GM19240 (cell line): ENCODE results near the gene KIAA0930.

Experiments
- DNase-seq: peaks from one replicate; pipeline ENCODE4 v3.0.0; 2011; ENCODE audit warnings: low spot score; ENCODE audit not compliant: insufficient read length

KIAA0930 gene

DNA sequence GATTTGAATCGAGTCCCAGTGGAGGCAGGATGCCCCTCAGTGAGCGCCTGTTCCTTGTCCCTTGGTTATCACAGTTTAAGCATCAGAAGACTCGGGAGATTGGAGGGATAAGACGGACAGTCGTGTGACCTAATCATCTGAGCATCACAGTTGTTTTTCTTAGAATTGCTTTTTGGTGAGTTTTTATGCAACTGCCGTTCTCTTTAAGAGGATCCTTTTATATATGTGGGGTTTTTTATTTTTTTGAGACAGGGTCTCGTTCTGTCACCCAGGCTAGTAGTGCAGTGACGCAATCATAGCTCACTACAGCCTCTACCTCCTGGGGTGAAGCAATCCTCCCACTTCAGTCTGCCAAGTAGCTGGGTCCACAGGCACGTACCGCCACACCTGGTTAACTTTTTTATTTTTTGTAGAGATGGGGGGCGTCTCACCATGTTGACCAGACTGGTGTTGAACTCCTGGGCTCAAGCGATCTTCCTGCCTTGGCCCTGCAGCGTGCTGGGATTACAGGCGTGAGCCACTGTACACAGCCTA, 60.5 kb downstream of the KIAA0930 start:
- no peak for DNase-seq

DNA sequence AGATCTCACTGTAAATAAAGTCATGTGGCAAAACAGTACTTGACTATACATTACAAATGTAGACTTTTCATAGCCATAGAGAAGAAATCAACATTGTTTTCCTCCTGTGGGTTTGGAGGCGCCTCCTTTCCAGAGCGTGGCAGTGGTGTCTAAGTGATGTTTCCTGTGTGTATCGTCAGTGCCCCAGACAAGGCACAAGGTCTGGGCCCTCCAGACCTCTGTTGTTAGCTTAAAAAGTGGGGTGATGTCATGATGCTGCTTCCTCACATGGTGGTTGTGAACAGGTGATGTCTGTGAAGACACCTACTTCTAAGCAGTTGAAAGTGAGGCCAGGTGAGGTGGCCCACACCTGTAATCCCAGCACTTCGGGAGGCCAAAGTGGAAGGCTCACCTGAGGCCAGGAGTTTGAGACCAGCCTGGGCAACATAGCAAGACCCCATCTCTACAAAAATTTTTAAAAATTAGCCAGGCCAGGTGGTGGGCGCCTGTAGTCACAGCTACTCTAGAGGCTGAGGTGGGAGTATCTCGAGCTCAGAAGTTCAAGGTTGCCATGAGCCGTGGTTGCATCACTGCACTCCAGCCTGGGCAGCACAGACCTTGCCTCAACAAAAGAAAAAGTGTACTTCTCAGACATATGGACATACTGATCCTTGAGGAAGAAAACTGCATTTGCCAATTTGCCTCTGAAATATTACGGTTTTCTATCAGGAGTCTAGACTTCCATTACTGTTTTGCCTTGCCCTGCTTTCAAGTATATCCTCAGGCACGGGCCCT, 61.2 kb downstream of the KIAA0930 start:
- no peak for DNase-seq

DNA sequence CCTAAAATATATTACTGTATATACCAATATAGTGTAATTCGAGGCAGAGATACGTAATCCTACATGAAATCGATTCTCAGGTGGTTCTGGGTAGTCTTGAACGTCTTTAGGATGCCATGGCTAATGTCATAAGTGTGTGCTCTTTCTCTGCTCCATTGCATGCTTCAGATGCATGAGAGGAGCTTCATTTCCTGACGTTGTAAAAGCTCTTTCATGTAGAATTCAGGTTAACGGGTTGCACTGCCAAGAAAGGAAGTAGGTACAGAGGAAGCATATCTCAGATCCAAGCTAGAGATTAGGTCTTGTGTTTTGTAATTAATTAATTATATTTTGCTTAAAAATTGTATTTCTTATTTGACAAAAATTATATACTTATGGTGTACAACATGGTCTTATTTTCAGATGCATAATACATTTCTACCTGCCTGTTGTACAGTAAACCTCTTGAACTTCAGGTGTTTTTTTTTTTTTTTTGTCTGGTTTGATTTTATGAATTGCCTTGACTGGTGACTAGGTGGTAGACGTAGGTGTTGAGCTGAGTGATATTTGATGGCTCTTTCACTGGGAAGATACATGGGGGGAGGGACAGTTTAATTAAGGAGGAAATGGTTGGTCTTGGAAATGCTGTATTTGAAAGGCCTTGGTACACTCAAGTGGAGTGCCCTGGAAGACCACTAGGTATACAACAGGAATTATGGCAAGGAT, 67.7 kb downstream of the KIAA0930 start:
- no peak for DNase-seq

DNA sequence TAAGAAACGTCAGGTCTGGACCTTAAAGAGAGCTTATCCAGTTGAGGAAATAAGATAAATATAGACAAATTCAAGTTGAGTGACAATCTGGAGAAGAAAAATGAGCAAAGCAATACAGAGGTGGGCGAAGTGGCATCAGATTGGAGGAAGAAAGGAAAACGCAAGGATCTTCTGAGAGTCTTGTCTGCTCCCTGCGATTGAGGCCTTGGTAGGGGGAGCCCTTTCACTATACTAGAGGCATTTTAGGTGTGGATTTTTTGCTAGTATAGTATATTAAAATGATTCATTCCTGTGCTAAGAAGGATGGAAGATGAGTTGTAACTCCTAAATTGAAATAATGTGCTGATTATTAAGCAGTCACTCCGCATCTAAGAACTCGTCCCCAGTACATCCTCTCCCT, 68.9 kb downstream of the KIAA0930 start:
- no peak for DNase-seq

DNA sequence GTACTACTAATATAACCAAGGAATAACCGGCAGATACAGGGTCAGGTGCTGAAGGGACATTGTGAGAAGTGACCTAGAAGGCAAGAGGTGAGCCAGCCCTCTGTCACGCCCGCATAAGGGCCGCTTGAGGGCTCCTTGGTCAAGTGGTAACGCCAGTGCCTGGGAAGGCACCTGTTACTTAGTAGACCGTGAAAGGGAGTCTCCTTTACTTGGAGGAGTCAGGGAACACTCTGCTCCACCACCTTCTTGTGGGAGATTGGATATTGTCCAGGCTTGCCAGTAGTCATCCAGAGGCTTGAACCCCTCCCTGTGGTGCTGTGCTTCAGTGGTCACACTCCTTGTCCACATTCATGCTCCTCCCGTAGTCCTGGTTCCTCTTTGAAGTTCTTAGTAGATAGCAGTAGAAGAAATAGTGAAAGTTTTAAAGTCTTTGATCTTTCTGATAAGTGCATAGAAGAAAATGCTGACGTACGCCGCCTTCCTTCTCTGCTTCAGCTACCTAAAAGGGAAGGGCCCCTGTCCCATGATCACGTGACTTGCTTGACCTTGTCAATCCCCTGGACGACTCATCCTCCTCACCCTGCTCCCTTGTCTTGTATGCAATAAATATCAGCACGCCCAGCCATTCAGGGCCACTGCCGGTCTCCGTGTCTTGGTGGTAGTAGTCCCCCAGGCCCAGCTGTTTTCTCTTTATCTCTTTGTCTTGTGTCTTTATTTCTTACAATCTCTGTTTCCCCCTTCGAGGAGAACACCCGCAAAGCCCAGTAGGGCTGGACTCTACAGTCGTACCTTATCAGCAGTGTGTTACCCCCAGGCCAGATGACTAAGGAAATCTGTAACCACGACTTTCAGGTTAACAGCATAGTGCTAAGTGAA, 70.9 kb downstream of the KIAA0930 start:
- DNase-seq, result no peak

DNA sequence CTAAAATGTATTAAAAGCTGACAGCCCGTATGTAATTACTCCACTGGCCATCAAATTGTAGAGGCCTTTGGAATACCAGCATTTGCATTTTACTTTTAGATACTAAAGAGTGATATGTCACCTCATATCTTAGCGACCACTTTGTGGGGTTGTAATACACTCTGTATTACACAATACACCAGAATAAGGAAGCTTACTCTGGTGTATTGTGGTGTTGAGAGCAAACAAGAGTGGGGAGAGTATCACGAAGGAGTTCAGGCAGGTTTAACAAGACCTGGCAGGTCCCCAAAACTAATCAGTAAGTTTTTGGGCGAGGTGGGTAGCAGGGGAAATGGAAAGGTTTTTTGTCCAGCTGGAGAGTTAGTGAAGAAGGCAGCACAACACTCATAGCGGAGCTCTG, 73.8 kb downstream of the KIAA0930 start:
- DNase-seq, result no peak

DNA sequence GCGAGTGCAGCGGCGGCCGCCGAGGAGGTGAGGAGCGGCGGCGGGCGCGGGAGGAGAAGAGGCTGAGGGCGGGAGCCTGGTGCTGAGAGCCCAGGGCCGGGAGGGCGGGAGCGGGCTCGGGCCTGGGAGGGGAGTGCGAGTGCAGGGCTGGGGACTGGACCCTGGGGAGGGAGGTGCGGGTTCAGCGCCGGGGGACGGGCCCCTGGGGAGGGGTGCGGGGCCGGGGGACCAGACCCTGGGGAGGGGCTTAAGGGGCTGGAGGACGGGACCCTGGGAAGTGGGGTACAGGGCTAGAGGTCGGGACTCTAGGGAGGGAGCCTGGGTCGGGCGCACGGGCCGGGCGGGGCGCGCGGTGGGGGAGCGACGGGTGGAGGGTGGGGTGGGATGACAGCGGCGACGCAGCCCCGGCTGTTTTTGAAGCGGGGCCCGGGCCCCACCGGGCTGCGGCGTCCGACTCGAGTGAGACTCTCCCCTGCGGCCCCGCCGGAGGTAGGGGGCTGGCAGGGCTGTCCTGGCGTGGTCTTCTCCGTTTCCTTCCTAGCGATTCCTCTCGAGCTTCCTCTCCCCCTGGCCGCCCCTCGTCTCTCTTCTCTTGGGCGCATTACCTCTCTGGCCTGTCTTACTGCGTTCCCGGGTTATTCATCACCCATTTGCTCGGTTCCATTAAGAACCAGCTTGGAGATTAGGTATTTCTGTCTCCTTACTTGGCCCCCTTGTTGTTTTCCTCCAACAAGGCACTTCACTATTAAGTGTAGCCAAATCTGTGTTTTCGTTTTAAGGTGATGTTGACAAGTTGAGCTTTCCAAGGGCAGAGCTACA, 76.2 kb downstream of the KIAA0930 start:
- no peak for DNase-seq

DNA sequence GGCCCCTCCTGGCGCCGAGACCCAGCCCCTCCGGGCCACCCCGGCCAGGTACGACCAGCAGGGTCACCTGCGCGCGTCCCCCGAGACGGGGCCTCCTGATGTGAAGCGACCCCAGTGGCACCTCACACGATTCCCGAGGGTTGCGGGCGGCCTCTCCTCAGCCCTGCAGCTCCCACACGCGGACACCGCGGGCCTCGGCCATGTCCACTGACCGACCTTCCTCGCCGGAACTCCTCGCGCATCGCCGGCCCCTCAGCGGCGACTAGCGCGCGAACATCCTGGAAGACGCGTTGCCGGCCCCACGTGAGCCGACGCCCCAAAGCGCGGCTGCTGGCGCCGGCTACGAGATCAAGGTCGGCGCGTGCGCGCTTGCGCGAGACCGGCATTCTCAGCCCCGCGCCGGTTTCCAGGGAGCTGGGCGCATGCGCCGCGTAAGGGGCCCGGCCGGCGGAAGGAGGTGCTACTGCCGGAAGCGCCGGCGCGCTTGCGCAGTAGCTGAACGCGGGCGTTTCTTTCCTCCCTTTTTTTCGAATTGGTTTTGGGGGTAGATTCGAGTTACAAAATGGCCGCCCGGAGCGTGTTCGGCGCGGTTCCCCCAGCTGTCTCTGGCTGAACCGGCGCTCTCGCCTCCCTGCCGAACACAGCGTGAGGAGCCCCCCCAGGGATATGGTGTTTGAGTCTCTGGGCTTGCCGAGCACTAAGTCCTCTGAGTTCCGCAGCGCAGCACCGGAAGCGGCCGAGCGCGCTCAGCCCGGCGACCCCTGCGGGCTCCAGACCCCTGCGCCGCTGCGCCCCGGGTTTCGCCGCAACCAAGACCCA, 77.0 kb downstream of the KIAA0930 start, which contains the start of gene NUP50:
Gene NUP50 (plus strand): TSS at position 475 of the 819 bp plus-strand sequence. CDS start 4,253 bp downstream, outside the sequence.
- peak; percentile 88 for DNase-seq

DNA sequence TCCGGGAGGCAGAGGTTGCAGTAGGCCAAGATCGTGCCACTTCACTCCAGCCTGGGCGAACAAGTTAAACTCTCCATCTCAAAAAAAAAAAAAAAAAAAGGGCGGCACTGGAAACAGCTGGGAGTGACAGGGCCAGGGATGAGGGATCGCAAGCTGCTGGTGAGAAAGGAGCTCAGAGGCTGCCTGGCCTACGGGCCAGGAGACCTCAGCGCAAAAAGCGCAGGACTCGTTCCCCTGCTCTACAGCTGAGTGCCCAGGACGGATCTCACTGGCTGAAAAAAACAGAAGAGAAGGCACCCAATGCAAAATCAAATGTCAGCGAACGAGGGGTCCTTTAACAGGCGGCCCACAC, 77.6 kb downstream of the KIAA0930 start:
- no peak for DNase-seq

DNA sequence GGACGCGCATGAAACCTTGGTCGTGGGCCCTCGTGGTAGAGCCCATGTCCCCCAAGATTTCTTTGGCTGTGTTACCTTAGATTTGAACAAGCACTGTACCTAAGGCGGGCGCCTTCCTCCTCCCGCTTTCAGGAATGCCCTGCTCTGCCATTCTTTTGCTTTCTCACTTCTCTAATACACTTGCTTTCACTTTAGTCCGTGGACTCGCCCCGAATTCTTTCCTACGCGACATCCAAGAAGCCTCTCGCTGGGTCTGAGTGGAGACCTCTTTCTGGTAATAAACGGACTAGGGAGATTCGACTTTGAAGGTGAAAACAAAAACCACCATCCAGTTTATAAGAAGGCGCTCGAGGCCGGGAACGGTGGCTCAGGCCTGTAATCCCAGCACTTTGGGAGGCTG, 78.2 kb downstream of the KIAA0930 start:
- no peak for DNase-seq

DNA sequence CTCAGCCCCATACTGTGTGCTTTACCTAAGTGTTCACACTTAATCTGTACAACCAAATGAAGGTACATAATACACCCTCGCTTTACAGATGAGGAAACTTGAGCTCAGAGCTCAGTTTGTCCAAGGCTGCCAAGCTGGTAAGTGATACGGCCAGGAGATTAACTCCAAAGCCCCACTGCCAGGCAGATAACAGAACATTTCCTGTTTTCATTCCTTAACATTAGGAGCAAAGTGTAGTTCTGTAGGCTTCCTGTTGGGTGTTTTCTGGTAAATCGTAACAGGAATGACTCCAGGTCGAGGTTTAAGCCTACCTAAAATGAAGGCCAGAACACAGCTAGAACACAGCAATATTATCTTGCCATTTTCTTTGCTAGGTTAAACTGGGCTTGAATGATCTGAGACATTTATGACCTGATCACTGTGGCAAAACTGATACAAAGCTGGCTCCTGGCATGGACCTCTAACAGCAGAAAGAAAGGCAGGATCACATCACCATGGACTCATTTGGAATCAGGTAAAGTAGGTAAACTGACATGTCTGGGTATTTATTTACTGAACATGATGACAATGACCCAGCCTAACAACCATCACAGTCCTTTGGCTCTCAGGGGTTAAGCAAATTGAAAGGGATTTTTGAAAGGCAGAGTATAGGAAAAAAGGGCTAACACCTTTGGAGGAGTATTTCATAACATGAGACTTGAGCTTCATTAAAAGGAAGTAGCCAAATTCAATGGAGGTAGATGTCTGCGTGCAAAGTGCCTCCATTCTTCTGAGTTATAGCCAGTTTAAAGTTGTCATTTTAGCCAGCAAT, 80.8 kb downstream of the KIAA0930 start:
- no peak for DNase-seq

DNA sequence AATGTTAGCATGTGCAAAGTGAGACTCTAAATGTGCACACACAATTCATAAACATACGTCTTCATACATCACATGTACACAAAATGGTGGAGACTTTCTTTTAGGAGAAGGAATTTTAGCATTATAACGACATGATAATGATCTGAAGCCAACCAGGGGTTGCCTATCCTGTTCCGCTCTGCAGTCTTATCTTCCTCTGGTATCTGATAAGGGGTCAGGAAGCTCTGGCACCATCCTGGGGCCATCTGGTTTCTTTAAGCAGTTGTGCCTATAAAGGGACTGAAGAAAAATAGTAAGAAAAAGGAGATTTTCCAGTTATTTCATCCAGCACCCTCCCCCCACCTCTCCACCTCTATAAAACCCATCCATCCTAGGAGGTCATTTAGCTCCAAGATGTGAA, 82.8 kb downstream of the KIAA0930 start:
- no peak for DNase-seq

DNA sequence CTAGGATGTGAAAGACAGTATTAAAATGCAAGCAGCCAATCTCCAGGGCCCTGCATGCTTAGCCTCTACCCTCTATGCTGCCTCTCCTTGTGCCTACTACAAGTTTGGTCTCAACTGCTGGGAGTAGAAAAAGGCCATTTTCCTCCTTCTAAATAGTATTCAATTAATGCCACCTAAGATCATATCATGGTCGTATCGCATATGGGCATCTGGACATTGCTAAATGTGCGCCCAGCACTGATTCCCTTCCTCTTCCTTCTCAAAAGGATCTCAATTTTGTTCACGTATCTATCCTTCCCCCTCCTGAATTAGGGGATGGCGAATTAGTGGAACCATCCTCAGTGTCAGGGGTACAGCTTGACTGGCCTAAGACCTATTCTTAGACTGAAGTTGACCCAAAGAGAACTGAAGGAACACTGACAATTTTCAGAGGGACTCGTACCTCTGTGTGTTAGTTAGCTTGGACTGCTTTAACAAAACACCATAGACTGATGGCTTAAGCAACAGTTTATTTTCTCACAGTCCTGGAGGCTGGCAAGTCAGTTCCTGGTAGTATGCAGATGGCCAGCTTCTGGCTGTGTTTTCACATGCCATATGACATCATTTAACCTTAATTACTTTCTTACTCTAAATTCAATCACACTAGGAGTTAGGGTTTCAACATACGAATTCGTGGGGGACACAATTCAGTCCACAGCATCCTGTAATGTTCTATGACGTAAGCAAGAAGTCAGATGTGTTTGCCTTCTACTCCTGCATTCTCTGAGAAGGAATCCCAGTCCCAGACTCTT, 85.4 kb downstream of the KIAA0930 start:
- no peak for DNase-seq

DNA sequence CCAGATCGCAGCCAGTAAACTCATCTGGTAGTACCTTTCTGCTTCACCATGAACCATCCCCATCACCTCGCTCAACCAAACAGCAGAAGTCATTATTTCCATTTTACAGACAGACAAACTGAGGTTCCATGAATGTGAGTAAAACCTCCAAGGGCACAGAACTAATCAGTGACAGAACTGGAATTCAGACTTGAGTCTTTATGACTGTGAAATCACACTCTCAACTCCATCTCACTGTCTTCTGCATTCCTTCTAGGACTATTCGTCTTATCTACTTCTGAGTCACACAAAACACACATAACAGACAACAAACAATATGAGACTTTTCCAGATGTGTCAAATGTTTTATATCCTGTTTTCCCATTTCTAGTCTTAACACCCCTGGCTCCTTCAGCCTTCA, 86.3 kb downstream of the KIAA0930 start:
- DNase-seq, result no peak

DNA sequence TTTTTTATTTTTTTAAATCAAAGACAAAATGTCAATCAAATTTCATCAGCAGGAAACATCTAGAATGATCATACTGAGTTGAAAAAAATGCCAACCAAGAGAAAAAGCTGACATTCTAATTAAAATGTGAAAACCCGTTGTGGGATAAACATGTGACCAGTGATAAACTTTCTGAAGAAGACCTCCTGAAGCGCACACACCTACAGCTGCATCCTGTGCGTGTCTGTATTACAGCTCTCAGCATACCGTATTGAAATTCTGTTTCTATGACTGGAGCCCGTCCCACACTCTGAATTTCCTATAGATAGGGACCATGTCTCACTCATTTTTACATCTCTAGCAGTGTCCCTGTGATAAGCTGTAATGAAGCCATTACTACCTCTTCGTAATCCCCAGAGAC, 89.2 kb downstream of the KIAA0930 start:
- DNase-seq, result no peak

DNA sequence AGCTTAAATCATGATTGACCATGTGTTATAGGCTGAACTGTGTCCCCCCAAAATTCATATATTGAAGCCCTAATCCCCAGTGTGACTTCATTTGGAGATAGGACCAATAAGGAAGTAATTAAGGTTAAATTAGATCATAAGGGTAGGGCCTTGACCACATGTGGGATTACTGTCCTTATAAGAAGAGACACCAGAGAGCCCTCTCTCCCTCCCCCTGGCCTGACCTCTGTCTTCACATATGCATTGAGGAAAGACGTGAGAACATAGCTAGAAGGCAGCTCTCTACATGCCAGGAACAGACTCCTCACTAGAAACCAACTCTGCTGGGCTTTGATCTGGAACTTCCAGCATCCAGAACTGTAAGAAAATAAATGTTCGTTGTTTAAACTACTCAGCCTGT, 90.6 kb downstream of the KIAA0930 start:
- DNase-seq, result no peak

DNA sequence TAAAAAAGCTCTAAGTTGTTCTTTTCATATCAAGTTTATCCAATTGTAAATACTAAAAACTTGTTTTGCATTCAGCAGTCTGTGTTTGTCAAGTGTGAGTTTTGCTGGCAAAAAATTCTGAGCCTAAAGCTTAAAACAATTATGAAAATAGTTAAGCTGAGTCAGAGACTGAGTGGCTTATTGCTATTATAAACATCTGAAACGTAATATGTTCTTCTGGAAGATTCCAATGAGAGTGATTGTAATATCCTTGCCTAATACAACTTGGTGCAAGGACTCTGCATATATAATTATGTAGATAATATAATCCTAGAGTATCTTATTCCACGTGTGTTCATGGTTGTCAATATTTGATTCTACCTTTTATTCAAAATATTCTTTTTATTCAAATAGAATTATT, 91.0 kb downstream of the KIAA0930 start:
- DNase-seq, result no peak

DNA sequence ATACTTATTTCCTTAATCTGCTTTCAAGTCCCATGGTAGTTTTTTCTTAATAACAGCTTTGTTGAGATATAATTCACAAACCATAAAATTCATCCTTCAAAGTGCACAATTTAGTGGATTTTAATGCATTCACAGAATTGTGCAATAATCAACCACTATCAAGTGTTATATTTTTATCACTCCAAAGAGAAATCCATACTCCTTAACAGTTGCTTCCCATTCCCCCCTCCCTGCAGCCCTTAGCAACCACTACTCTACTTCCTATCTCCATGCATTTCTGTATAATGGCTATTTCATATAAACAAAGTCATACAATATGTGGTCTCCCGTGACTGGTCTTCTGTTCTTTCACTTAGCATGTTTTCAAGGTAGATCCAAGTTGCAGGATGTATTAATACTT, 95.8 kb downstream of the KIAA0930 start:
- no peak for DNase-seq
